Stimulated activated CD4-positive, alpha-beta T cell treated with anti-CD3 and anti-CD28 coated beads, Interleukin-1b, Interleukin-23, amount 100 ng/mL, for 24 hours (primary cell): ENCODE data around the gene SCAMP3.

Experiments used
- DNase-seq, 4 experiments: peaks; one replicate each; pipeline ENCODE4 v3.0.0-alpha.2; 2020; ENCODE audit warnings: low read depth in 4 of 4, low spot score in 1 of 4

SCAMP3 gene

DNA sequence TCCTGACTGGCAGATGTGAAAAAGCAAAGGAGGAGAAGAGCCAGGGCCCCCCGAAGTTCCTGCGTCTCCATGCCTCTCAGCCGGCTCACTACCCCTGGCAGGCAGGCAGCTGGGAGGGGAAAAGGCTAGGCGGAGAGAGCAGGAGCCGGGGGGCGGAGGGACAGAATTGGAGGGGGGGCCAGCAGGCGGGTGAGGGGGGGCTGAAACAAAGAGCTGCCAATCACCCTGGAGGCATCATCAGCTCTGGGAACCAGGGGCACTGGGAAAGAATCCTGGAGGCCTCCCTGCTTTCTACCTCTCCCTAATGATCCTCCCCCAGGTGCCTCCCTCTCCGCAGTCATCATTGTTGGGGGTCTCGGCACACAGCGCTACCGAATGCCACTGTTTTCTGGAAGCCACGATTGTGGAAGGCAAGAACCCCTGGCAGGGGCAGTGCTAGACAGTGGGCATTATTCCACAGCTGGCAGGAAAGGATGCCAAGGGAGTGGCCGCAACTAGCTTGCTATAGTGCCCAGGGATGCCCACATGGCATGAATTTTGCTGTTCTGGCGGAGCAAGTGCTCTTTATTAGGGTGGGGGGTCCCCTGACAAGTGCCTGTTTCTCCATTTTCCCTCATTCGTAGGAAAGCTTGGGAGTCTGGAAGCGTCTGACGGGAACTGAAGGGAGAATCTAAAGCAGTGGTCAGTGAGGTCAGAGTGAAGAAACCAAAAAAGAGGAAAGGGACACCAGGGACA lies 54.2 kb downstream of the SCAMP3 start, which contains the start of gene THBS3:
Gene THBS3 (minus strand): TSS at position 92 of the 735 bp plus-strand sequence. CDS start 21 bp downstream, at position 71.
- no peak for DNase-seq

DNA sequence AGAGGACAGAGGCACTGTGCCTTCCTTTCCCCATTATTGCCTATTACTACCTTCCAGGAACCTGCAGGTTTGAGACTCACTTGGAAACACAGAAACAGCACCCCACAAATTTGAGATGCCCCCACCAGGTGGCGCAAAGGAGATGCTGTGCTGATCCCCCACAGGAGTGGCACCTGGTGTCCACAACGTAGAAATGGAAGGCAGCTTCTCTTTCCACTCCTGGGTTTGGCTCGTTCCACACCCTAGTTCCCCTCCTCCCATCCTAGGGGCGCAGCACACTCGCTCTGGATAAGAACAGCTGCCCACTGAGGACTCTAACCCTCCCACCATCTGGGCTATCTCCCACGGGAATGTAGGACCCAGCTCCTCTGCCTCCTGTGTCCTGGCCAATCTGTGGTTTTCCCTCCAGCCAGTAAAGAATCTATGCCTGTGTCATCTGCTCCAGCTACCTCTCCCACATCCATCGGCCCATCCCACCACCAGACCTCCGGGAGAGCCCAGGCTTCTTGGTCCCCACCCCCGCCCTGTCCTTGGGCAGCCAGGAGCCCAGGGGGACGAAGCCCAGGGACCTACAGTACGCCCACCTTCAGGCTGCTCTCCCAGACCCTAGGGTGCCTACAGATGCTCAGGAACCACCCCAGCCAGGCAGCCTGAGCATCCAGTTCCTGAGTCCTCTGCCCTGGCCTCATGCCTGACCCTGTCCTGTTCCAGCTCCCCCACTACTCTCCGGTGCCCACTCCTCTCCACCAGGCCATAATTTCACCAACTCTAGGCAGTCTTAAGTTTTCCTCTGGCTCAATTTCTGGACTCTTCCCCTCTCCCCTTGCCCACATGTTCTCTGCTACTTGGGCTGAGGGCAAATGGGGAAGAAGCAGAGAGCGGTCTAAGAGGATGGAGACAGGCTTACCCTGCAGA lies 55.0 kb downstream of the SCAMP3 start:
- peak; percentile 81 to 88 (median 85) for DNase-seq
